Fibroblast of mammary gland (primary cell): ENCODE measurements around the gene SHISA8.
A peak's percentile ranks its signal among the peaks of the same experiment; 100 is the strongest.

Experiments used
- DNase-seq: peaks from one replicate; pipeline ENCODE4 v3.0.0-alpha.2; 2010; ENCODE audit warnings: low read depth
- H3K4me3 ChIP-seq: 2 replicates; pipeline ENCODE4 v1.5.1; 2011; ENCODE audit warnings: low read depth, mild to moderate bottlenecking, low read length, moderate library complexity; ENCODE audit not compliant: control insufficient read depth
- TF ChIP-seq, protein P1 (sequence below): conservative IDR thresholded peaks from 2 replicates; pipeline ENCODE4 v1.5.1; 2011; ENCODE audit warnings: low read depth, low read length, inconsistent platforms; ENCODE audit not compliant: control insufficient read depth, insufficient read depth

The SHISA8 gene

DNA sequence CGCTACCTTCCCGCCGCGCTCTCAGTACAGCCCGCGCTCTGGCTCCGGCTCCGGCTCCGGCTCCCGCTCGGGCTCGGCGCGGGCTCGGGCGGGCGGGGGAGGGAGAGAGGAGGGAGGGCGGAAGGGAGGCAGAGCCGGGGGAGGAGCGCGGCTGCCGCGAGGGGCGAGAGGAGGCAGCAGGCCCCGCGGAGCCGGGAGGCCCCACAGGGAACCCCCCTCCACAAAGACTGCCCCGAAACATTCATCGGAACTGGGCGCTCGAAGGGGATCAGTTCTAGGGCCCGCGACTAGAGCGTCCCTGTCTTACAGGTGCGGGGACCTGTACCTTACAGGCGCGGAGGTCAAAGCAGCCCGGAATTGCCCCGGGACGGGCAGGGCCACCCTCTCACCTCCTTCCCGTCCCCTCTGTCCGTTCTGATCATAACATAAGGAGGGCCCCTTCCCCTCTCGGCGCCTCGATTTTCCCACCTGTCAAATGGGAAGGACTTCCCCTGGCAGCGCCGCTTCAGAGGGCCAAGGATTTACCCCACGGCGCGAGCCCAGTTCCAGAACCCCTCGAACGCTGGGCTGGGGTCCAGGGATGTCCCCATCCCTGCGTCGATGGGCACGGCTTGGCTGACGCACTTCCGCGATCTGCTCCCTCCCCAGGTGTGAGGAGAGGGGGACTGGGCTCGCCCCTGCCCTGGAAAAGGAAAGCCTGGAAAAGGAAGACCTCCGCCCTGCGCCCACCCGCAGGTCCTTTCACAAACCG is at the start of gene SHISA8:
TSS of gene SHISA8 (minus strand) at position 40 of the 751 bp plus-strand sequence. CDS start 407 bp downstream, outside the sequence.
- TF ChIP-seq, protein P1, sequence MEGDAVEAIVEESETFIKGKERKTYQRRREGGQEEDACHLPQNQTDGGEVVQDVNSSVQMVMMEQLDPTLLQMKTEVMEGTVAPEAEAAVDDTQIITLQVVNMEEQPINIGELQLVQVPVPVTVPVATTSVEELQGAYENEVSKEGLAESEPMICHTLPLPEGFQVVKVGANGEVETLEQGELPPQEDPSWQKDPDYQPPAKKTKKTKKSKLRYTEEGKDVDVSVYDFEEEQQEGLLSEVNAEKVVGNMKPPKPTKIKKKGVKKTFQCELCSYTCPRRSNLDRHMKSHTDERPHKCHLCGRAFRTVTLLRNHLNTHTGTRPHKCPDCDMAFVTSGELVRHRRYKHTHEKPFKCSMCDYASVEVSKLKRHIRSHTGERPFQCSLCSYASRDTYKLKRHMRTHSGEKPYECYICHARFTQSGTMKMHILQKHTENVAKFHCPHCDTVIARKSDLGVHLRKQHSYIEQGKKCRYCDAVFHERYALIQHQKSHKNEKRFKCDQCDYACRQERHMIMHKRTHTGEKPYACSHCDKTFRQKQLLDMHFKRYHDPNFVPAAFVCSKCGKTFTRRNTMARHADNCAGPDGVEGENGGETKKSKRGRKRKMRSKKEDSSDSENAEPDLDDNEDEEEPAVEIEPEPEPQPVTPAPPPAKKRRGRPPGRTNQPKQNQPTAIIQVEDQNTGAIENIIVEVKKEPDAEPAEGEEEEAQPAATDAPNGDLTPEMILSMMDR = no peak
- DNase-seq = no peak
- no peak within 1 kb of the TSS for H3K4me3 ChIP-seq

DNA sequence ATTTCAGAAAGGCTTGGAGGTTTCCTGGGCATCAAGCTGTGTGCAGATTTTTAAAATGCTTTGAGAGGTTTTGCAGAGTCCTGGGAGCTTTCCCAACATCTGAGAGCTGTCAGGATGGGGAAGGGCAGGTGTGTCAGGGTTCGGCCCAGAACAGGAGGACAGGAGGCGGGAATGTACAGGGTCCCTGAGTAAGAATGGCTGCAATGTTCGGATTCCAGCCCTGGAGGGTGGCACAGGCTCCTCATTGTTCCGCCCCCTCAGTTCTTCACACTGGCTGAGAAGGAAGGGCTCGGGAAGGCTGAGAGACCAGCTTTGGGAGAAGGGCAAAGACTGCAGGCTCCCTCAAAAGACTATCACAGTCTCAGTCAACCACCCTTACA is 49.2 kb upstream of the SHISA8 start:
- DNase-seq = no peak
- no peak overlapping the region for H3K4me3 ChIP-seq
- TF ChIP-seq, protein P1 = no peak

DNA sequence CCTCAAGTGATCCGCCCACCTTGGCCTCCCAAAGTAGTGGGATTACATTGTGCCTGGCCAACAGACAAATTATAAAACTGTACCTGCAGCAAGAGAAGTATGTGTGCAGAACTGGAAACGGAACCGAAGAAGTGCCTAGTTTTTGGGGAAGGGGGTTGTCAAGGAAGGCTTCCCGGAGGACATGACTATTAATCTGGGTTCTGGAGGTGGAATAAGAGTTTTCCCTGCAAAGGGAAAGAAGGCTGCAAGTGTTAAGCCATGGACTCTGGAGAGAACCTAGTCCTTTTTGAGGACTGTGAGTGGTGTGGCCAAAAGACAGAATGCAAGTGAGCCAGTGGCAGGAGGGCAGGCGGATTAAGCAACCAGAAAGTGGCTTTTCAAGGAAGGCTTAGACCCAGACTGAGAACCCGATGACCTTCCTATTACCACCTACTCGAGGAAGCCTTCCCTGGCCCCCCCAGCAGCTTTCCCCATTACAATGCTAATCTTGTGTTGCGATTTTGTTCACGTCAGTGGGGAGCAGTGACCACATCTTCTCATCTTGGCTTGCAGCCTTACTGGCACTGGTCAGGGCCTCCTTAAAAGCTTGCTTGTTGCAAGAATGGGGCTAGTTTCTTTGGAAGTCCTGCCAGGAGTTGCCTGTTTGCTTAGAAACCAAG is 48.7 kb upstream of the SHISA8 start:
- H3K4me3 ChIP-seq = no peak overlapping the region
- TF ChIP-seq, protein P1 = no peak
- peak; percentile 30 for DNase-seq

DNA sequence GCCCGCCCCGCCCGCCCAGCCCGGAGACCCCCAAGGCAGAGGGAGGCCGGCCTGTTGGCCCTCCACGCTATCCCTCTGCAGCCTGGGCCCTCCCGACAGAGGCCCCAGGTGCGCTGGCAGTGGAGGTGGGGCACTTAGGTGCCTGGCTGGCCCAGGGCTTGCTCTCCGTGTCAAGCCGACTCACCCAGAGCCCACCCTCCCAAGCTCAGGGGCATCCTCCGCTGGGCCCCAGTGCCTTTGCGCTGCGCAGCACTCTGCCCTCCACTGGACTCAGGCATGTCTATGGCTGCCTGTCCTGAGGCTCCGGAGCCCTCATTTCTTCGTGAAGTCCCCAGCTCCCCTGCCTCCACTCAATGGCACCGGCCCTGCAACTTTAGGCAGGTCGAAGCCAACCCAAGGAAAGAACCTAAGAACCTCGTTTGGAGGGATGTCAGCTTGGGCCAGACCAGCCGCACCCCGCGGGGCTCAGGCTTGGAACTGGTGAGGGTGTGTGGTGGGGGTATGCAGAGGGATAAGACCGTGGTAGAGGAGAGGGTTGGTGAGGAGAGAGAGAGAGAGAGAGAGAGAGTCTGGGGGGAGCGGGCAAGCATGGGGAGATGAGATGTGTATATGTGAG is 43.2 kb upstream of the SHISA8 start:
- DNase-seq = no peak
- TF ChIP-seq, protein P1 = no peak
- H3K4me3 ChIP-seq = no peak overlapping the region

DNA sequence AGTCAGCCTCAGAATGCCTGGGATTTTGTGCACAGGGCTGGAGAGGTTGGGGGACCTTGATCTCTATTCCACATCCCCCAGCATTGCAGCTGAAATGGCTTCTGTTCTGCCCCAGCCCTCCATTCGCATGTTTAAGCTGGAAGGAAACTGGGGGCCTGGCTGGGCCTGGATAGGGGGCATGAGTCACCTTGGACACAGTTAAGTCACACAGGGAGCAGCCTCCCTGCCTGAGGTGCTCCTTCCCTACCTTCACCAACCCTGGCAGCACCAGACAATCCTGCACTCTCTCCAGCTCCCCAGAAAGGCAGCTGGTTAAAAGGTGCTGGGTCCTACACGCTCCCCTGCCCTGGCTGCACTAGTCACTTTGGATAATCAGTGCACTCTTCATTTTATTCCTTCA is 37.8 kb upstream of the SHISA8 start:
- no peak overlapping the region for H3K4me3 ChIP-seq
- no peak for DNase-seq
- TF ChIP-seq, protein P1 = no peak

DNA sequence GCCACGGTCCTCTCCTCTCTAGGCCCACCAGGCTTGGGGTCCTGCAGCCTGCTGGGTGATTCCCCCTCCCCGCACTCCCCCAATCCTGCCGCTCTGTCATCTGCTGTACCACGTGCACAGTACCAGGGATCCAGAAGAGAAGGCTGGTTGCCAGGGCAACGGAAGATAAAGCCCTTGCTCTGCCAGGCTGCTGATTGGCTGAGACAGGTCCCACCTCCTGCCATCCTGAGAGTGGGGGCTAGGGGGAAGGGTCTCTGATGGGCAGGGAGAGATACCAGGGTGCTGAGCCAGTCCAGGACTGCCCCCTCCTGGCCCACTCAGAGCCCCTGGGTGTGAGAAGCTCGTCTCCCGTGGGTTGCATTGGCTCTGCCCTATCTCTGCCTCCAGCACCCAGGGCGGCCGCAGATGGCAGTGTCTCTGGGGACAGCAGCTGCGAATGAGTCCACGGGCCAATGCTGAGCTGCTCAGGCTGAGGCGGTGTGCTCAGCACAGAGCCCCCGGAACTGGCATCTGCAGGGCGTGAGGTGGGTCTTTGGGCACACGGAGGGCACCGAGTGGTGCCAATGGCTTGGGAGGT is 37.1 kb upstream of the SHISA8 start, which contains the start of gene SMIM45:
TSS of gene SMIM45 (plus strand) at position 253 of the 577 bp plus-strand sequence.
- no peak for DNase-seq
- TF ChIP-seq, protein P1 = no peak
- H3K4me3 ChIP-seq = no peak within 1 kb of the TSS
